B cell (primary cell): ENCODE data around the gene SDK1. TPM values are rescaled to one million over a fixed set of nuclear protein-coding genes. Genes with fewer than 3 reads are reported as not detected.

ENCODE experiments used
- ATAC-seq: fragments of 200-7000 bp; cut with Tn5 transposase; one replicate; pipeline ENCODE4 v1.10.0; 2021; ENCODE audit warnings: low read depth, mild to moderate bottlenecking, moderate number of reproducible peaks, moderate library complexity
- CTCF ChIA-PET: fragments of 350-600 bp; sonication (Branson Sonifier 250); formaldehyde crosslinking; loops from one replicate; lab custom pipeline; 2021; ENCODE audit warnings: antibody characterized with exemption, inconsistent platforms; lab: Charles Lee
- POLR2A ChIA-PET: fragments of 350-600 bp; sonication (Branson Sonifier 250); formaldehyde crosslinking; loops from one replicate; lab custom pipeline; 2021; ENCODE audit warnings: antibody characterized with exemption; lab: Charles Lee
- DNase-seq: peaks from one replicate; pipeline ENCODE4 v3.0.0; 2013
- H2AFZ ChIP-seq: 2 replicates; pipeline ENCODE4 v1.6.1; 2012; ENCODE audit warnings: mild to moderate bottlenecking, low read depth, low read length; ENCODE audit not compliant: insufficient read depth, poor library complexity, severe bottlenecking
- H3K27ac ChIP-seq, 2 donors: 1 replicate in 1 of 2; 2 replicates in 1 of 2; pipeline ENCODE4 v1.5.1; 2012 to 2013; ENCODE audit warnings: low read length in 2 of 2, mild to moderate bottlenecking in 2 of 2, moderate library complexity in 1 of 2
- H3K27me3 ChIP-seq, 4 experiments: fragments of 200-600 bp in 1 of 4; sonication (generic) in 1 of 4; replicated peaks in 1 of 4; 1 replicate in 2 of 4; 2 replicates in 2 of 4; pipeline versions ENCODE4 v1.6.1 to v1.7.0; 2013 to 2016; ENCODE audit warnings: low read length in 3 of 4, mild to moderate bottlenecking in 2 of 4, mixed read lengths in 1 of 4, moderate library complexity in 1 of 4; ENCODE audit not compliant: insufficient read depth in 4 of 4, control insufficient read depth in 3 of 4; ENCODE audit errors: control extremely low read depth in 1 of 4
- H3K36me3 ChIP-seq, 2 experiments: replicated peaks in 1 of 2; 1 replicate in 1 of 2; 2 replicates in 1 of 2; pipeline versions ENCODE4 v1.6.1 to v1.7.1; 2013; ENCODE audit warnings: low read length in 1 of 2; ENCODE audit not compliant: insufficient read depth in 2 of 2, control insufficient read depth in 1 of 2; ENCODE audit errors: control extremely low read depth in 1 of 2, extremely low read depth in 1 of 2
- H3K4me1 ChIP-seq, 2 donors: fragments of 200-600 bp in 1 of 2; sonication (generic) in 1 of 2; 1 replicate in 1 of 2; 2 replicates in 1 of 2; pipeline versions ENCODE4 v1.5.1 to v1.6.1; 2013 to 2017; ENCODE audit warnings: low read length in 2 of 2; ENCODE audit not compliant: control insufficient read depth in 2 of 2, insufficient read depth in 2 of 2
- H3K4me2 ChIP-seq: replicated peaks from 2 replicates; pipeline ENCODE3; 2012; ENCODE audit warnings: mild to moderate bottlenecking, low read depth, low read length; ENCODE audit not compliant: poor library complexity, severe bottlenecking
- H3K4me3 ChIP-seq, 5 experiments: fragments of 200-600 bp in 1 of 5; sonication (generic) in 1 of 5; 1 replicate in 3 of 5; 2 replicates in 2 of 5; pipeline versions ENCODE4 v1.5.1 to v1.7.0; 2011 to 2016; ENCODE audit warnings: low read length in 4 of 5, mild to moderate bottlenecking in 4 of 5, low read depth in 2 of 5, control low read depth in 1 of 5, moderate library complexity in 1 of 5; ENCODE audit not compliant: insufficient read depth in 1 of 5; ENCODE audit errors: control extremely low read depth in 1 of 5, extremely low read depth in 1 of 5
- H3K79me2 ChIP-seq: fragments of 200-600 bp; sonication (generic); one replicate; pipeline ENCODE4 v1.6.0; 2016; ENCODE audit warnings: low read length; ENCODE audit not compliant: control insufficient read depth, insufficient read depth
- H3K9ac ChIP-seq: fragments of 200-600 bp; sonication (generic); 2 replicates; pipeline ENCODE4 v1.6.1; 2017; ENCODE audit warnings: mild to moderate bottlenecking, low read length, moderate library complexity
- H3K9me3 ChIP-seq, 3 donors: one replicate each; pipeline versions ENCODE4 v1.6.1 to v1.7.1; 2013; ENCODE audit warnings: low read length in 2 of 3; ENCODE audit not compliant: control insufficient read depth in 2 of 3, insufficient read depth in 1 of 3; ENCODE audit errors: control extremely low read depth in 1 of 3
- H4K20me1 ChIP-seq: 2 replicates; pipeline ENCODE4 v1.6.0; 2012; ENCODE audit warnings: mild to moderate bottlenecking, low read length; ENCODE audit not compliant: insufficient read depth, control insufficient read depth, poor library complexity, severe bottlenecking
- H3K27ac Mint-ChIP-seq: one replicate; pipeline ENCODE4 v1.8.0; 2021; ENCODE audit warnings: mixed read lengths
- H3K27me3 Mint-ChIP-seq: one replicate; pipeline ENCODE4 v1.8.0; 2021; ENCODE audit warnings: mixed read lengths
- H3K4me1 Mint-ChIP-seq: one replicate; pipeline ENCODE4 v1.8.0; 2021; ENCODE audit warnings: mixed read lengths
- H3K4me3 Mint-ChIP-seq: one replicate; pipeline ENCODE4 v1.8.0; 2021; ENCODE audit warnings: mixed read lengths
- H3K9me3 Mint-ChIP-seq: one replicate; pipeline ENCODE4 v1.8.0; 2022; ENCODE audit warnings: mixed read lengths; ENCODE audit not compliant: insufficient read depth
- CTCF ChIP-seq: fragments of 200-600 bp; IDR thresholded peaks from one replicate; pipeline ENCODE4 v1.8.0; 2022; ENCODE audit warnings: antibody characterized with exemption, mild to moderate bottlenecking
- EZH2 ChIP-seq: IDR thresholded peaks from 2 replicates; pipeline ENCODE4 v1.6.1; 2012; ENCODE audit warnings: borderline replicate concordance, low read depth, mild to moderate bottlenecking, moderate library complexity, low read length; ENCODE audit not compliant: insufficient read depth, poor library complexity, severe bottlenecking
- WGBS: methylation state at CpG from one replicate; pipeline ENCODE4 v1.1.5; 2013; ENCODE audit warnings: missing lambda C conversion rate; ENCODE audit not compliant: insufficient coverage; 5-methylcytosine and 5-hydroxymethylcytosine counted together
- intact Hi-C: fragments of 100-400 bp; cut with micrococcal nuclease; formaldehyde crosslinking; loops from one replicate; pipeline ENCODE4 v1.10.0; 2022
- polyA plus RNA-seq: library from polyadenylated mRNA; depleted of rRNA; stranded (reverse); fragments of >200 nt; gene quantifications from 2 replicates; pipeline ENCODE4 v1.2.3, GENCODE V29; 2012
- total RNA-seq, 2 donors: library from RNA; stranded (reverse); fragments of 120-200 nt in 1 of 2; gene quantifications; 1 replicate in 1 of 2; 2 replicates in 1 of 2; pipeline versions ENCODE4 v1.2.3 to v1.2.4, GENCODE V29; 2013 to 2022

SDK1 gene
- total and polyA plus RNA-seq, 2 donors (not counting 1 experiment from before 2014, with no cell fraction given), result 0.73 to 2.0 TPM

- Histone ChIP-seq H3K4me3 (no peak overlapping the region), H3K79me2 (no peaks in the 10 kb centered on the region), H3K9me3 (peaks cover 1 to 20% (median 15%) of the 10 kb centered on the region in 3 donors), H4K20me1 (no peaks in the 10 kb centered on the region), H3K9ac (no peak overlapping the region), H3K36me3 (no peaks in the 10 kb centered on the region), H3K27me3 (peaks cover 0 to 7% (median 2%) of the 10 kb centered on the region in 4 experiments), H2AFZ (no peak overlapping the region), H3K27ac (no peak overlapping the region), H3K4me2 (no peak overlapping the region), H3K4me1 (no peaks in the 10 kb centered on the region)
- ATAC-seq (no peak), DNase-seq (no peak)
- TF ChIP-seq EZH2 (no peak), CTCF (no peak)
- no peak overlapping the region for H3K27ac Mint-ChIP-seq
- ChIA-PET POLR2A (no interaction called here), CTCF (no interaction called here)
- peaks cover 6% of the 10 kb centered on the region for H3K9me3 Mint-ChIP-seq
- peaks cover 28% of the 10 kb centered on the region for H3K27me3 Mint-ChIP-seq
- H3K4me3 Mint-ChIP-seq, result no peak overlapping the region
- intact Hi-C loops, result no loop called here
- H3K4me1 Mint-ChIP-seq, result no peaks in the 10 kb centered on the region
- 83% methylated on average over 1 of the region's 1 CpG for WGBS
Observed at GRCh38 chr7:3781607-3782006, 480.6 kb downstream of the SDK1 start.

- no peak overlapping the region for H3K9ac ChIP-seq
- no peak overlapping the region for H3K4me2 ChIP-seq
- peaks cover 54% of the 10 kb centered on the region for H3K27me3 Mint-ChIP-seq
- no peaks in the 10 kb centered on the region for H3K36me3 ChIP-seq
- H3K9me3 Mint-ChIP-seq, result no peaks in the 10 kb centered on the region
- H3K27me3 ChIP-seq, result peaks cover 0 to 9% (median 2%) of the 10 kb centered on the region in 4 experiments
- no peak for DNase-seq
- ATAC-seq, result no peak
- H3K79me2 ChIP-seq, result no peaks in the 10 kb centered on the region
- H3K4me3 ChIP-seq, result no peak overlapping the region
- H4K20me1 ChIP-seq, result no peaks in the 10 kb centered on the region
- no peaks in the 10 kb centered on the region for H3K4me1 ChIP-seq
- 57% methylated on average over 15 of the region's 15 CpGs for WGBS
- POLR2A ChIA-PET, result no interaction called here
- no peak overlapping the region for H3K27ac ChIP-seq
- H3K4me1 Mint-ChIP-seq, result no peaks in the 10 kb centered on the region
- CTCF ChIA-PET, result no interaction called here
- peaks cover 0 to 3% (median 1%) of the 10 kb centered on the region in 3 donors for H3K9me3 ChIP-seq
- no peak overlapping the region for H2AFZ ChIP-seq
- H3K4me3 Mint-ChIP-seq, result no peak overlapping the region
- no peak overlapping the region for H3K27ac Mint-ChIP-seq
- intact Hi-C loops, result no loop called here
- no peak for TF ChIP-seq EZH2
- no peak for TF ChIP-seq CTCF
Observed at GRCh38 chr7:3787717-3788264, 486.7 kb downstream of the SDK1 start.
